H4 (cell line): Measurements from ENCODE around the gene TTYH2. TPM values are rescaled to one million over a fixed set of nuclear protein-coding genes. Genes with fewer than 3 reads are reported as not detected.

Source experiments
- DNase-seq: peaks from one replicate; pipeline ENCODE4 v3.0.0-alpha.2; 2015; ENCODE audit warnings: low spot score
- total RNA-seq: library from RNA; depleted of rRNA; stranded (reverse); fragments of >200 nt; shearing (Covaris generic); gene quantifications from 2 replicates; pipeline ENCODE4 v1.2.3, GENCODE V29; 2014

TTYH2 gene
- total RNA-seq, 1 experiment from 2014 or later: 3.0 TPM

DNA sequence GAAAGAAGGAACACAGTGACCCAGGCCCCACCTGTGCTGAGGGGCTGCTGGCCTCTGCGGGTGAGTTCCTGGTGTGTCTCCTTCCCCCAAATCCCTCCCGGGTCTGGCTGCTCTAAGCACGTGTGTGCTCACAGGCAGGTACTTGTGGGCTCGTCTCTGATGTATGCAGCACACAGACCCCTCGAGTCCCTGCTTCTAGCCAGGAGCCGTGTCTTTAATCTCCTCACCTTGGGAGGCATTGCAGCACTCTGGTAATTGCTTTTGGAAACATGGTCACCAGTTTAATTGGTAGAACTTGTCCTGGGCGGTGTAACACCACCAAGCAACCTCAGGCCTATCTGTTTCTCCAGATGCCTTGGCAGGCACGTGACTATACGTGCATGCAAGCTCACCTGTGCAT, 18.7 kb upstream of the TTYH2 start:
- no peak for DNase-seq

DNA sequence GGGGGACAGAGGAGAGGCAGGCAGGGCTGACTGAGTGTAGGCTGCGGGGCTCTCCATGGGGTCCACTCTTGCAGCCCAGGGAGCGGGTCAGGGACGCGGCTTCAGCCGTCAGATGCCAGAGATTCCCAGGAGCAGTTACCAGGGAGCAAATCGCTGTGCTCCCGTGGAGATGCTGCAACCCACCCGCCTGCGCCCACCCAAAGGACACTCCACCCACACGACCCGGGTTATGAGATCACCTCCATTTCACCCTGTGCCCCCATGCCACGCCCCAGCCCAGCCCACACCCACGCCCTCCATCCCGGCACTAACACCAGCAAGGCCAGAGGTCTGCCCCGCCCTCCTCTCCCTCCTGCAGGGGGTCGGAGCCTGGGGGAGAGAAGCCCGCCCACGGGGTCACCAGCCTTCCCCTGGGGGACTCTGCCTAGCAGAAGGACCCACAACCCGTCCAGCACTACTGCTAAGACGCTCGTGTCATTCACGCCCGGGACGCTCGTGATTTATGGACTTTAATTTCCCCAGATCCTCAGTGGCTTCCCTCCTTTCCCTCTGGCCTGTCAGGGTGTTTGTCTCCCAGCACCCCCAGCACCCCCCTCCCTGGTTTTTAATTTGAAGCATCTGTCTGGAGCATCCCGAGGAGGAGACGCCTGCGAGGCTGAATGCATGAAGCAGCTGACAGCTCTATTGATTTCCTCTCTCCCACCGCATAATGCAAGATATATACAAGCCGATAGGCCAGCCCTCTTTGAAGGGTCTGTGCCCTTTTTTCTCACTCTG, 16.6 kb upstream of the TTYH2 start:
- DNase-seq: no peak

DNA sequence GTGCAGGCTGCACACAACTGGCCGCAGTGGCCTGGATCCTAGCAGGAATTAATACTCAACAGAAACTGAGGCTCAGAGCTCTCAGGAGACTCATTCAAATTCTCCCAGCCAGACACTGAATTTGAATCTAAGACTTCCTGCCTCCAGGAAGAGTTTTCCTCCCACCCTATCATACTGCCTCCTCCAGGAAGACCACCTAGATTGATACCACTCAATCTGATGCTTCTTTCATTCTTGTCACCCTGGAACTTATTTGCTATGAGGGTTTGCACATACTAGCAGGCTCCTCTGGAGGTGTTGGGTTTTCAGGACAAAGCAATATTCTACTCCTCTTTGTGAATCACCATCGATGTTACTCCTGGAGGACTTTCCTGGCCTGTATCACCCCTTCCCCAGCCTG, 15.6 kb upstream of the TTYH2 start:
- DNase-seq: no peak

DNA sequence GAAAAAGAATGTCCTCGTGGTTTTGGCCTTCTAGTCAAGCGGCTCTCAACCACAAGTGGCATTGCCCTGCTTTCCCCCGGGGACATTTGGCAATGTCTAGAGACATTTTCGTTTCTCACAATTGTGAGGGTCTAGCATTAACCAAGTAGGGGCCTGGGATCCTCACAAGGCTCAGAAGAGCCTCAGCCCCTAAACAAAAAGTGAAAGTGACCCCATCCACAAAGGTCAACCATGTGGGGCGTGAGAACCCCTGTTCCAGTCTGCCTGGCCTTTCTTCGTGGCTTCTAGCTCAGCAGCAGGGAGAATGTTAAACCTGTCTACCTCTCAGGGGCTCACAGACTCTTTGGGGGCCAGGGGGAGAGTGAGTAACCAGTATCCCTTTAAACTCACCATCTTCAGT, 14.7 kb upstream of the TTYH2 start:
- DNase-seq: no peak

DNA sequence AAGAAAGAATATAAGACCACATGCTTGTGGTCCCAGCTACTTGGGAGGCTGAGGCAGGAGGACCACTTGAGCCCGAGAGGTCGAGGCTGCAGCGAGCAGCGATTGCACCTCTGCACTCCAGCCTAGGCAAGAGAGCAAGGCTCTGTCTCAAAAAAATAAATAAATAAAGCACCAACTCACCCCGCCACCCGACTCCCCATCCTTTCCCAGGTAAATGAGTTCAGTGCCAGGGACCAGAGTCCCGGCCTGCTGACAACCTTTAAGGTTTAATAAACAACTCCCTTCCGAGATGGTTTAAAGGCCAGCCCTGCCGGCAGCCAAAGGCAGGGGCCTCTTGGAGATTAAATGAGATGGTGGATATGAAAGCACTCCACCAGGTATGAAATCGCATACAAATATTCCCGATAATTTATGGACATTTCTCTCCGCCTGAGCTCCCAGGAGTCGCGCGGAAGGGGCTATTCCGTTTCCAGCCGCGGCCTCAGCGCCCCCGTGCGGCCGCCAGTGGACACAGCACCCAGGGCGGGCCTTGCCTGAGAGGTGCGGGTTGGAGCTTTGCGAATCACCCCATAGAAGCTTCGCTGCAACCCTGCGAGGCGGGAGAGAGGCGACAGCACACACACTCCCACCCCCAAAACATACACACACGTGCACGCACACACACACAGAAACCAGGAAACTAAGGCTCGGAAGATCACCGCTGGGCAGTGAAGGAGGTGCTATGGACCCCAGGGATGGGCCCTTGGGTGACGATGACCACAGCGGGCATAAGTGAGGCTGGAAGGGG, 13.9 kb upstream of the TTYH2 start:
- DNase-seq: peak; percentile 49

DNA sequence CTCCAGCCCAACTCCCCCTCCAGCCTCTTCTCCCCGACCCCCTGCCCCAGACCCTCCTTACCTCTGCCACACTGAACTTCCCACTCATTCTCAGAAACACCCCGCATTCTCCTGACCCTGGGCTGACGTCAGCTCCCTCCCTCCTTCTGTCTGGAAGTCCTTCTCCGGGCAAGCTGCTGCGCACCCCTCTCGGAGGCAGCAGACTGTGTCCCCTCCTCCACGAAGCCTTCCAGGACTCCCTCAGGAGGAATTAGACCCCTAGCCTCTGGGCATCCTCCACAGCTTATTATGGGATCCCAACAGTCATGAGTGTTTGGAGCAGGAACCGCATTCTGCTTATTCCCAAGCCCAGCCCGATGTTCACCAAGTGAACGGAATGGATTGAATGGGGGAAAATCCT, 13.3 kb upstream of the TTYH2 start:
- no peak for DNase-seq

DNA sequence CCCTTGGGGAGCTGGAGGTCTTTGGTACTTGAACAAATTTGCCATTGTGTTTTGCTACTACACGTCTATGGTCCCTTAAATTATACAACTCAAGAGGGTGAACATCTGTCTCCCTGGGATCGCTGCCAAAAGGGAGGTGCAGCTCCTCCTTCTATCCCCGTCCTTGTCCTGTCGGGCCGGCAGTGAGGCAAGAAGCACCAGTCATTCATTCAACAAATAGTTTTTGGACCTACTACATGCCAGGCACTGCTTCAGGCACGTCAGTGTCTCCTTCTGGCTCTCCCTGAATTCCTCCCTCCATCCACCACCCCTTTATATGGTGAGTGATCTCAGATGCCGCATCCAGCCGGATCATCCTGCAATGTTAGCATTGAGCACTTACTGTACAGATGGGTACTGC, 12.1 kb upstream of the TTYH2 start:
- DNase-seq: no peak

DNA sequence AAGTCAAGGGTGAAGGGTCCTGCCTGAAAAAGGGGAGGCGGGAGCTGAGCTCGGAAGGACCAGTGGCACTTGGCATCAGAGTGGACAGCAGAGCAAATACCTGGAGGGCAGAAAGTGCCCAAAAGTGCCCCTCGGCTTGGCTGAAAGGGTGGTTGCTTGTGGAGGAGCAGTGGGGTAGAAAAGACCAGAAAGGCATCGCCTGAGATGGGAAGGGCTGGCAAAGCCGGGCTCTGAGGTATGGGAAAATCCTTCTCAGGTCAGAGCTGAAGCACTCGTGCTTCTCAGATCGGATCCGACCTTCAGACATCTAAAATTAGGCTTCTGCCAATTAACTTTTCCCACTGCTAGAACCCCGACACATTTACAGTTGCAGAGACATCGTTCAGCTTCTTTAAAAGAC, 11.4 kb upstream of the TTYH2 start:
- DNase-seq: no peak

DNA sequence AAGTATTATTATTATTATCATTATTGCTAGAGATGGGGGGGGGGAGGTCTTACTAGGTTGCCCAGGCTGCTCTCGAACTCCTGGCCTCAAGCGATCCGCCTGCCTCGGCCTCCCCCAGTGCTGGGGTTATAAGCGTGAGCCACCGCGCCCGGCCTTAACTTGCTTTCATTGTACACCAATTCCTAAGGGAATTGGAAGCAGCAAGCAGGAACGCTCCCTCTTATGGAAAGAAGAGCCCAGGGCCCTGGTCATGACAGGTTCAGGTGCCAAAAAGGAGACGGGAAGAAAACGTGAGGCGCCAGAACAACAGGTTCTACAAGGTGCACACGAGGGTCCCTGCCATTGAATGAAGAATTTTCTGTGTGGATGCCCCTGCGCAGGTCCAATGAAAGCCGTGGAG, 10.4 kb upstream of the TTYH2 start:
- DNase-seq: no peak

DNA sequence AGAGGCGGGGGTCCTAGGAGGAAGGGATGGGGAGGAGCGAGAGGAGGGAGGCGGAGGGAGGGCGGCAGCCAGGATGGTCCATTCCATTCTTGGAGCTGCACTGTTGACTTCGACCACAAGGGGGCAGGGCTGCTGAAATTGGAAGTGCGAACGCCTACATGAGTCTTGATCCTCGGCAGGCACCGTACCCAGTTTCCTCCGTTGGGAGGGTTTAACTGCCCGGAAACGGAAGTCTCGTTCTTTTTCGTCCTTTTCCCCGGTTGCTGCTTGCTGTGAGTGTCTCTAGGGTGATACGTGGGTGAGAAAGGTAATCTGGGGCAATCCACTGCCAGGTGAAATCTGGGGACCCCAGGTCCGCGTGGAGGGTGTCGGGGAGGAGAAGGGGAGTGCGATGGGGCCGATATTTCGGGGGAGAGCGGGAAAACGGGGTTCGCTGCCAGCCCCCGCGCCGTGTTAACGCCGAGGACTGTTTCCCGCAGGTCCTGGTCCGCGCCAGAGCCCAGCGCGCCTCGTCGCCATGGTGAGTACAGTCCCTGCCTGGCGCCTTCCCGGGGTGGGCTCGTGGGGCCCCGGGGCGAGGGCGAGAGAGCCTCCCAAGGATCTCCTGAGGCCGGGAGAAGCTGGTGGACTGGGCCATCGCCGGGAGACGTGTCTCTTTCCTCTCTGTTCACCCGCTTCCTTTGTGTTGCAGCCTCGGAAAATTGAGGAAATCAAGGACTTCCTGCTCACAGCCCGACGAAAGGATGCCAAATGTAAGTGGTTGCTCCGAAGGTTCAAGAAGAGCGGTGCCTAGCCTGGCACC, 9.7 kb upstream of the TTYH2 start, which contains the start of gene RPL38:
TSS of gene RPL38 (plus strand) at position 240 of the 802 bp plus-strand sequence. CDS start at position 518, 278 bp downstream.
- peak; percentile 97 for DNase-seq

DNA sequence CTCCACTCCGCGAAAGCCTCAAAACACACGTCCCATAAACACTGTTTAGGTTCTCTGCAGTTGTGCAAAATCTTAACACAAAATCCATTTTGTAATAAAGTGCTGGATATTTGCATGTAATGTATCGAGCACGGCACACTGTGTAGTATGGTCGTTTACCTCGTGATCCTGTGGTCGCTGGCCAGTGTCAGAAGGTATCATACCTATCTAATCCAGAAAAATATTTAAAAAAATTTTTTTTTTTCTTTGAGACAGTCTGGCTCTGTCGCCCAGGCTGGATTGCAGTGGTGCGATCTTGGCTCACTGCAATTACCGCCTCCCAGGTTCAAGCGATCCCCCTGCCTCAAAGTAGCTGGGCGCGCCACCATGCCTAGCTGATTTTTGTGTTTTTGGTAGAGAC, 8.9 kb upstream of the TTYH2 start:
- DNase-seq: no peak

DNA sequence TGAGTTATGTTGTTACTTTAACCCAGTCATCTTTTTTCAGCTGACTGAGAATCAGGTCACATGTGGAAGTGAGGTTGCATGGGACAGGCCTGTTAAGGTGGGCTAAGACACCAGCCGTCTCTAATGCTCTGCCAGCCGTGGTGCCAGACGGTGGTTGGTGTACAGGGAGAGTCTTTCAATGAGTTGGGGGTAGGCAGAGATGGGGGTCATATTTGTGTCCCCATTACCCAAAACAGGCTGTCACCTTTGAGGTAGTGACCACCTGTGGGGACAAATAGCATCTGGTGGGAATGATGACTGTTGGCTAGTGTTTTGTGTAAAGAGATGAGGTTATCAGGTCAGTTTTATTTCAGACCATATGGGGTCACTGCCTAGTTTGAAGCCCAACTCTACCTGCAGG, 8.1 kb upstream of the TTYH2 start:
- no peak for DNase-seq

DNA sequence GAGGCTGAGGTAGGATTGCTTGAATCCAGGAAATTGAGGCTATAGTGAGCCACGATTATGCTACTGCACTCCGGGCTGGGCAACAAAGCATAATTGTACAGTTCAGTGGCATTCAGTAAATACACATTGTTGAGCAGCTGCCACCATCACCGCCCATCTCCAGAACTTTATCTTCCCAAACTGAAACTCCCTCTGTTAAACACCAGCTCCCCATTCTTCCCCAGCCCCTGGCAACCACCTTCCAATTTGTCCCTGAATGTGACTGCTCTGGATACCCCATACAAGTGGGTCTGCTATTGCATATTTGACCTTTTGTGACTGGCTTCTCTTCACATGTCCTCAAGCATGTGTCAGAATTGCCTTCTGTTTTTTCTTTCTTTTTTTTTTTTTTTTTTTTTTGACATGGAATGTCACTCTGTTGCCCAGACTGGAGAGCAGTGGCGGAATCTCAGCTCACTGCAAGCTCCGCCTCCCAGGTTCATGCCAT, 7.0 kb upstream of the TTYH2 start:
- no peak for DNase-seq

DNA sequence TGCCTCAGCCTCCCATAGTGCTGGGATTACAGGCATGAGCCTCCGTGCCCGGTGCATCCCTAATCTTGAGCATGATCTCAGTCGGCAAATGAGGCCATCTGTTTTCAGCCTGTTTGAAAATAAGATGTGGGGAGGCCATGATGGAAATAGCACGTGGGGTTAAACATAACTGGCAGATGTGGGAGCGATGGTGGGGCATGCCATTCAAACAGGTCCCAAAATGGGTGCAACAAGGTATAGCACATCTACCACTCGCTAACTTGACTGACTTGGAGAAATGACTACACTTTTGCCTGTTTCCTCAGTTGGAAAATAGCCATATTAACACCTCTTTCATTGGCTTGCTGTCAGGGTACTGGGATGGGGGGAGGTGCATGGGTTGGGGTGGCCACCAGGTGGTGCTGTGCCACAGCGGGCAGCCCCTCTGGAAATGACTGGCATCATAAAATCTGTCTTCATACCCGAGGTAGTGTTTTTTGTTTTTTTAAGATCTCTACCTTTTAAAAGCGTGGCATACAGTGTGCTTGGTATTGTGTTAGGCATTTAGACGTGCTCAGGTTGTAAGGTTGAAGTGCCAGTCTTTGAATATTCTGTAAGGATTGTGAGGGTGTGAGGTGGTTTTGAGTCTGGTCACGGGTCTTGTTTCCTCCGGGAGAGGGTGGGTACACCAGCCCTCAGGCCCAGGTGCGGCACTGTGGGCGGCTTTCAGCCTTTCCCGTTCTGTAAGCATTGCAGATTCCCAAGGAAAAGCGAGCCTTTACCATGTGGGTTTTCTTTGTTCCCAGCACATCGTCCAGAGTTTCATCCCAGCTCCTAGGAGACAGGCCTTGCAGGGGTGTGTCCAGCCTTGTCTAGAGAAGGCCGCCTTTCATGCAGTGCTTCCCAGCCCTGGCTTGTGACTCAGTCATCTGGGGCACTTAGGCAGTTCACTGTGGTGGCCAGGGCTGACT, 2.9 kb upstream of the TTYH2 start:
- DNase-seq: peak; percentile 73

DNA sequence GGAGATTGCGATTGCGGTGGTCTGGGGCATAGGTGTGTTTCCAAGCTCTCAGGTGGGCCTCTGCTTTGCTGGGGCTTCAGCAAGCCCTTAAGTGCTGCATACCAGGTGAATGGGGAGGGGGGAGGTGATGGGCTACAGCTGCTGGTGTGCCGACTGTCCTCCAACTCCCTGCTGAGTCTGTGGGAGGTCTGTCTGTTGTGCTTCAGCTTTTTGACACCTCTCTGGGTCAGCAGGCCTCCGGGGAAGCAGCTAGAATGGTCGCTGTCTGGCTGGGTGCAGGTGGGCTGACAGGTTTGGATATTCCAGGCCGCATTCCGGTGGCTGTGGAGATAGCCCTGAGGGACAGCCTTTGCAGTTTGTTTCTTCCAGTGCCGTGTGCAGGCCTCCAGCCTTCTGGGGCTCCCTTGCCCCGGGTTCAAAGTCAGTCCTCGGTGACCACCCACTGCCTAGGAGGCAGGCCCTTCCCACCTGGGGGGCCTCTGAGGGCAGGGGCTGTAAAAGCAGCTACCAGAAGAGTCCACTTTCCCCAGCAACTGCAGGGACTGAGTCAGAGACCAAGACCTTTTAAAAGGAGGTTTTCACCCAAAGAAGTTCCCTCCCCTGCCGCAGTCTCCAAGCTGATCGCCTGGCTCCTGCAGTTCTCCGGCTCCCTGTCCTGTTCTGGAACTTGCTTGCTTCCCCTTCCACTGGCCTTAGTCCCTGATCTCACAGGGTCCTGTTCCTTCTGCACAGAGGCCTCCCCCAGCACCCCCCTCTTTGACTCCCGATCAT, 2.0 kb upstream of the TTYH2 start:
- no peak for DNase-seq

DNA sequence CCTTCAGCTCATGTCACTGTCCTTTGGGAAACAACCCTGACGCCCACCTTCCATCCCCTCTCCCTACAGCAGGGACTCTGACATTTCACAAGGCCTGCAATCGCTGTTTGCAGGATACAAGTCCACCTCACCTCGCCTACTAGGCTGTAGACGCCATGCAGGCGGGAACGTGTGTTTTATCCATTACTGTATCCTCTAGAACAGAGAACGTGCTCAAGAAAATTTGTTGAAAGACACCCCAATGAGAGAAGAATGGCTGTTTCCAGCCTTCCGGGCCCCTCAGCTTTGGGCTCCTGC, 1.5 kb upstream of the TTYH2 start:
- no peak for DNase-seq

DNA sequence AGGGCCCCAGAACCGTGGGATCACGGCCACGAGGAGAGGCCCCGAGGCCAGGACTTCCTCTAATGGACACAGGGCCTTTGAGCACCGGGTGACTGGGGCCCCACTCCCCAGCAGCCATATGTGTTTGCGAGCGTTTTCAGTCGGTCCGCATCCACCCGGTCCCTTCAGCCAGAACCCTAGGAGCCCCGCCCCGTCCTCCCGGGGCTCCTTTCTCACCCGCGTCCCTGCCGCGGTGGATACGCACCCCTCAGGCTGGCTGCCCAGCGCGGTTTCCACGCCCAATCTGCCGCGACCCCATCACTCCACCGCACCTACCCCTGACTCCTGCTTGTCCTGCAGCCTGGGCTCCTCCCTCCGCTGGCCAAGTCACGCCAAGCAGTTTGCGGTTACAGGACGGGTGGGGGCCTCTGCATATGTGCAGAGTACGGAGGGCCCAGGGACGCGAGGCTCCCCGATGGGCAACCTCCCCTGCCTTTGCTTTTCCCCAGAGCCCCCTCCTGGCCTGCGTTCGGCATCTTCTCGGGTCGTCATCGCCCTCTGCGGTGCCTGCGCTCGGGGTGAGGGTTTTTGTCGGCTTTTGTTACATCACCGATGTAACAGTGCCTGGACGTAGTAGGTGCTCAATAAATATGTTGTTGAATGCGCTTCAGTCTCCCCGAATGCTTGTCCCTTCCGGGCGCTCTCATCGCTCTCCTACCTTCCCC, 1.0 kb upstream of the TTYH2 start:
- DNase-seq: peak; percentile 43

DNA sequence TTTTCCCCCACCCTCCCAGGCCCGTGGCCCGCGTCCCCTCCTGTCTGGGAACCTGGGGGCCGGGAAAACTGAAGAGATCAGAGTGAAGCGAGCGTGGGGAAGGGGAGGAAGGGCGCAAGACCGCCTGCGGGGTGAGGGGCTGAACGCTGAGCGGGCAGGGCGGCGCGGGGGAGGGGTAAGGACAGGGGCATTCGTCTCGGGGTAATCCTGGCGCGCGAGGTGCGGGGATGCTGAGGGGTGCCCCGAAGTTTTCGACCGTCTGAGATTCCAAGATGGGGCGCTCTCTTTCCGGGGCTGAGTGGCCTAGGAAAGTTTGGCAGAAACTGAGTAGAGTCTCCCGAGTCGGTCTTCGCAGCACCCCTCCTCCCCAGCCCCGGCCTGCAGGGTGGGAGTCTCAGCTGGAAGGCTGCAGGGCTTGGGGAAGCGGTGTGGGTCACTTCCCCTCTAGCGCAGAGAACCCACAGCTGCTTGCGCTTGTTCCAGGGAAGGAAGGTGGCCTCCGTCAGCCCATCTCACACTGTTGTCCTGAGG, 555 bp downstream of the TTYH2 start:
- no peak for DNase-seq

DNA sequence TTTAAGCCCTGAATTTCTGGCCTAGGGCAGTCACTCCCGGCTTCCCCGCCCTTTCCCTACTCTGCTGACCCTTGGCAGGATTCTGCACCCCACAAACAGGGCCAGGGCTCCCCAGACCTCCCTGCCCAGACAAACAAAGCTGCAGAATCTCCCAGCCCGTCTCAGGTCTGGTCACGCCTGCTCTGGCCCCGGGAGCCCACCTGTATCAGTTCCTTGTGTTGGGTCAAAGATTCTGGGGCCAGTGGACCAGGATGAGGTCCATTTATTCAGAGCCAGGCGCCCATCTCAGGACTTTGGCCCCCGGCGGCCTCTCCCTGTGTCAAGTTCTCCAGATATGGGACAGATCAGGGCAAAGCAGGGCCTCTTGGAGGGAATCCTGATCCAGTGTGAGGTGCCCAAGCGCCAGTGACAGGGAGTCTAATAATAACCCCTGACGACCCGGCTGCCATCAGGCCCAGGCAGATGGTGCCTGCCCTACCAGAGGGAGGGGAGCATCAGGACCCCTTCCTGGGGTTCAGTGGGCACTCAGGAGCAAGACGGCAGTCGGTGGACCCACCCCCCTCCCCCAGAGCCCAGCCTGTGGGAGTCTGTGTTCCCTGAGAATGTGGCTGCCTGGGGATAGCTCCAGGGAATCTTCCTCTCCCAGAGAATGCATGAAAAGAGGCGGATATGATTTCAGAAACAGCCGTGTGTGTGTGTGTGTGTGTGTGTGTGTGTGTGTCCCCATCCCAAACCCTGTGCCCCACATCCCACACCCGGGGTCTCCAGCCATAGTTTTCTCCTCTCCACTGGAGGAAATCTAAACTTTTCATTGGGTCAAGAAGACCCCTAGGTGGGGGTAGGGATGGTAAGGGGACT, 1.3 kb downstream of the TTYH2 start:
- DNase-seq: no peak
